Measurements from ENCODE around the gene NEU2.

NEU2 gene

GRCh38 chr2:233065954-233066470, 33.5 kb downstream of the NEU2 start:
- no peak overlapping the region for H3K4me3 ChIP-seq (replicated peaks; ENCODE audit: low read depth, low read length)
- no peak for TF ChIP-seq CTCF (IDR thresholded peaks at IDR 0.05; ENCODE audit: low read depth, low read length, missing control alignments)
- DNase-seq (ENCODE audit: extremely low read depth, low read depth) = no peak

- H3K4me3 ChIP-seq (replicated peaks; ENCODE audit: low read depth, low read length) = no peak overlapping the region
- TF ChIP-seq CTCF (IDR thresholded peaks at IDR 0.05; ENCODE audit: low read depth, low read length, missing control alignments) = no peak
- DNase-seq (ENCODE audit: extremely low read depth, low read depth) = no peak
Observed at GRCh38 chr2:233068762-233069418, 36.4 kb downstream of the NEU2 start.

- no peak for DNase-seq (ENCODE audit: extremely low read depth, low read depth)
- no peak for TF ChIP-seq CTCF (IDR thresholded peaks at IDR 0.05; ENCODE audit: low read depth, low read length, missing control alignments)
- no peak overlapping the region for H3K4me3 ChIP-seq (replicated peaks; ENCODE audit: low read depth, low read length)
Observed at GRCh38 chr2:233072838-233073237, 40.4 kb downstream of the NEU2 start.

- H3K4me3 ChIP-seq (replicated peaks; ENCODE audit: low read depth, low read length) = no peak overlapping the region
- TF ChIP-seq CTCF (IDR thresholded peaks at IDR 0.05; ENCODE audit: low read depth, low read length, missing control alignments) = no peak
Observed at GRCh38 chr2:233074106-233074505, 41.6 kb downstream of the NEU2 start.

GRCh38 chr2:233075141-233075965, 42.9 kb downstream of the NEU2 start:
- DNase-seq (ENCODE audit: extremely low read depth, low read depth) = no peak
- no peak for TF ChIP-seq CTCF (IDR thresholded peaks at IDR 0.05; ENCODE audit: low read depth, low read length, missing control alignments)
- H3K4me3 ChIP-seq (replicated peaks; ENCODE audit: low read depth, low read length) = no peak overlapping the region

More at GRCh38 chr2:233074106-233074505, 41.6 kb downstream of the NEU2 start:
- DNase-seq (ENCODE audit: extremely low read depth, low read depth) = no peak

GRCh38 chr2:233075966-233076339, 43.5 kb downstream of the NEU2 start:
- DNase-seq (ENCODE audit: extremely low read depth, low read depth) = no peak
- TF ChIP-seq CTCF (IDR thresholded peaks at IDR 0.05; ENCODE audit: low read depth, low read length, missing control alignments) = no peak
- H3K4me3 ChIP-seq (replicated peaks; ENCODE audit: low read depth, low read length) = no peak overlapping the region
